Heart right ventricle (tissue), 16 donors: Measurements from ENCODE around the gene DNPH1. TPM values are rescaled to one million over a fixed set of nuclear protein-coding genes. Genes with fewer than 3 reads are reported as not detected.

Experiments used
- ATAC-seq, 8 donors: fragments of 200-7000 bp; cut with Tn5 transposase; one replicate each; pipeline ENCODE4 v1.9.1; 2020; ENCODE audit warnings: mild to moderate bottlenecking in 8 of 8, moderate library complexity in 8 of 8, moderate number of reproducible peaks in 1 of 8
- DNase-seq, 2 donors: peaks; one replicate each; pipeline ENCODE4 v3.0.0-alpha.2; 2020
- H3K27ac ChIP-seq, 10 donors: fragments of 200-600 bp; sonication (generic) in 2 of 10; one replicate each; pipeline versions ENCODE4 v1.5.0 to v1.8.0; 2020 to 2022; ENCODE audit warnings: mild to moderate bottlenecking in 3 of 10
- H3K27me3 ChIP-seq, 7 donors: fragments of 200-600 bp; one replicate each; pipeline ENCODE4 v1.8.0; 2021 to 2022; ENCODE audit warnings: mild to moderate bottlenecking in 2 of 7
- H3K36me3 ChIP-seq, 9 donors: fragments of 200-600 bp; sonication (generic) in 1 of 9; one replicate each; pipeline versions ENCODE4 v1.5.0 to v1.8.0; 2020 to 2022; ENCODE audit warnings: mild to moderate bottlenecking in 2 of 9
- H3K4me1 ChIP-seq, 9 donors: fragments of 200-600 bp; sonication (generic) in 1 of 9; one replicate each; pipeline versions ENCODE4 v1.5.0 to v1.8.0; 2020 to 2022; ENCODE audit warnings: mild to moderate bottlenecking in 4 of 9
- H3K4me3 ChIP-seq, 10 donors: fragments of 200-600 bp; sonication (generic) in 2 of 10; one replicate each; pipeline versions ENCODE4 v1.5.0 to v1.8.0; 2020 to 2022; ENCODE audit warnings: mild to moderate bottlenecking in 7 of 10, moderate library complexity in 2 of 10
- H3K9me3 ChIP-seq, 11 donors: fragments of 200-600 bp in 10 of 11; sonication (generic) in 2 of 11; one replicate each; pipeline versions ENCODE4 v1.5.0 to v1.8.0; 2013 to 2022; ENCODE audit warnings: mild to moderate bottlenecking in 2 of 11, control low read depth in 1 of 11, moderate library complexity in 1 of 11
- CTCF ChIP-seq, 9 donors: fragments of 200-600 bp; sonication (generic) in 2 of 9; IDR thresholded peaks; one replicate each; pipeline versions ENCODE4 v1.5.0 to v1.8.0; 2021 to 2022; ENCODE audit warnings: antibody characterized with exemption in 9 of 9, mild to moderate bottlenecking in 5 of 9, moderate library complexity in 1 of 9
- WGBS, 2 donors: extraction: QIAGEN DNeasy Blood & Tissue Kit; methylation state at CpG; one replicate each; pipeline ENCODE4 v1.1.7; 2013; ENCODE audit warnings: inconsistent platforms in 1 of 2; 5-methylcytosine and 5-hydroxymethylcytosine counted together
- intact Hi-C, 10 donors: fragments of 100-400 bp; cut with DNase I; formaldehyde crosslinking; loops; one replicate each; pipeline versions ENCODE4 v1.11.1 to v1.14.2; 2022
- polyA plus RNA-seq, 2 donors: library from polyadenylated mRNA; stranded (reverse); fragments of 200-250 nt; gene quantifications; one replicate each; pipeline ENCODE4 v1.2.3, GENCODE V29; 2013
- total RNA-seq, 10 donors: library from RNA; stranded (reverse); fragmentation: NEBNext Ultra II Directional in 3 of 10; extraction: Animal tissue kit (Norgen Biotek cat#: 25700) in 3 of 10; gene quantifications; one replicate each; pipeline versions ENCODE4 v1.2.1 to v1.2.4, GENCODE V29; 2021 to 2023
- donor health status: Arrhythmogenic right ventricular cardiomyopathy.
- donor health status: ischemic (EF 13 %, LVEDD 7.1; RV severe dilation, severe dysfunction).
- donor health status: healthy with polysubstance abuse.
- donor health status: DM: no; HTN: yes; CAD: no.
- donor health status: DM: no; HTN: no; CAD: no.
- donor health status: ischemic (EF 25% LVEDD 6.9; RV normal size, moderate dysfunction).
- donor health status: ischemic (EF 25% LVEDD 5.7; RV mildly dilated, moderate dysfunction).
- donor health status: healthy.
- donor health status: DM: yes; HTN: yes; CAD: no.
- donor health status: Ischemic cardiomyopathy.
- donor health status: ischemic (EF 35%, LVEDD 5.7; RV mildly dilated, moderate dysfunction).
- donor health status: nonischemic (EF 11% LVEDD 7.7; RV severe dilation, severe dysfunction).
- donor health status: DM: yes; HTN: yes; CAD: no.
- donor health status: PGD.
- donor health status: ischemic (EF 29% LVEDD 5.4; RV normal size, mild dysfunction).
- donor health status: nonischemic (EF 23%, LVEDD 6.1; RV moderate dilation, normal function).

Gene DNPH1
- total and polyA plus RNA-seq, 12 donors: 16.0 to 51.3 (median 26.2) TPM

- Histone ChIP-seq H3K9me3 (no peaks in the 10 kb centered on the region), H3K27me3 (peaks cover 0 to 14% (median 9%) of the 10 kb centered on the region in 7 donors), H3K27ac (no peak overlapping the region), H3K36me3 (no peaks in the 10 kb centered on the region), H3K4me3 (no peak overlapping the region), H3K4me1 (peaks cover 0 to 9% (median 0%) of the 10 kb centered on the region in 9 donors)
- intact Hi-C loops: no loop called here
- TF ChIP-seq CTCF (IDR thresholded peaks at IDR 0.05): no peak
- whole genome bisulfite sequencing, 2 donors: 81 to 82% methylated on average over 12 of the region's 12 CpGs
- no peak for DNase-seq
- no peak for ATAC-seq
These were observed 28.3 kb upstream of the DNPH1 start for GRCh38 chr6:43257367-43258145.

GRCh38 chr6:43256670-43257366 lies 27.5 kb upstream of the DNPH1 start:
- TF ChIP-seq CTCF (IDR thresholded peaks at IDR 0.05): no peak
- DNase-seq: no peak
- intact Hi-C loops: no loop called here
- 85% methylated on average over 9 of the region's 9 CpGs for WGBS, 2 donors
- Histone ChIP-seq H3K27ac (no peak overlapping the region), H3K4me1 (peaks cover 0 to 9% (median 0%) of the 10 kb centered on the region in 9 donors), H3K36me3 (no peaks in the 10 kb centered on the region), H3K4me3 (no peak overlapping the region), H3K27me3 (peaks cover 0 to 16% (median 11%) of the 10 kb centered on the region in 7 donors), H3K9me3 (no peaks in the 10 kb centered on the region)
- ATAC-seq: no peak

- Histone ChIP-seq H3K27ac (no peak overlapping the region), H3K4me1 (peaks cover 0 to 9% (median 0%) of the 10 kb centered on the region in 9 donors), H3K27me3 (peaks cover 0 to 29% (median 20%) of the 10 kb centered on the region in 7 donors), H3K36me3 (no peaks in the 10 kb centered on the region), H3K4me3 (no peak overlapping the region), H3K9me3 (no peaks in the 10 kb centered on the region)
- TF ChIP-seq CTCF (IDR thresholded peaks at IDR 0.05): no peak
- DNase-seq: no peak
- intact Hi-C loops: no loop called here
- WGBS, 2 donors: 77 to 79% methylated on average over 11 of the region's 11 CpGs
- ATAC-seq: no peak
These were observed 26.2 kb upstream of the DNPH1 start for GRCh38 chr6:43255408-43256054.

GRCh38 chr6:43254846-43255245 lies 25.6 kb upstream of the DNPH1 start:
- WGBS, 2 donors: 79 to 85% methylated on average over 11 of the region's 11 CpGs

More at GRCh38 chr6:43254846-43255245, 25.6 kb upstream of the DNPH1 start:
- Histone ChIP-seq H3K4me3 (no peak overlapping the region), H3K9me3 (no peaks in the 10 kb centered on the region), H3K27ac (no peak overlapping the region), H3K4me1 (peaks cover 0 to 5% (median 0%) of the 10 kb centered on the region in 9 donors), H3K36me3 (no peaks in the 10 kb centered on the region), H3K27me3 (peaks cover 0 to 33% (median 23%) of the 10 kb centered on the region in 7 donors)
- no peak for DNase-seq
- no peak for TF ChIP-seq CTCF (IDR thresholded peaks at IDR 0.05)
- intact Hi-C loops: no loop called here
- ATAC-seq: no peak
